Spinal cord (tissue), 10 donors: ENCODE results near the gene NTSR2. TPM values are rescaled to one million over a fixed set of nuclear protein-coding genes. Genes with fewer than 3 reads are reported as not detected.

Source experiments
- DNase-seq, 6 donors: peaks; one replicate each; pipeline versions ENCODE4 v3.0.0 to v3.0.0-alpha.2; 2013 to 2015; ENCODE audit warnings: low spot score in 6 of 6, low read depth in 4 of 6
- H3K27ac ChIP-seq: one replicate; pipeline ENCODE4 v1.5.1; 2013; ENCODE audit warnings: low read depth, low read length, control low read depth
- H3K27me3 ChIP-seq: one replicate; pipeline ENCODE4 v1.6.1; 2013; ENCODE audit warnings: low read length; ENCODE audit not compliant: control insufficient read depth, insufficient read depth
- H3K36me3 ChIP-seq: one replicate; pipeline ENCODE4 v1.6.1; 2013; ENCODE audit warnings: low read length; ENCODE audit not compliant: control insufficient read depth, insufficient read depth
- H3K4me1 ChIP-seq: one replicate; pipeline ENCODE4 v1.6.1; 2013; ENCODE audit warnings: low read length; ENCODE audit not compliant: control insufficient read depth, insufficient read depth
- H3K4me3 ChIP-seq: one replicate; pipeline ENCODE4 v1.5.1; 2013; ENCODE audit warnings: low read depth, low read length, control low read depth
- H3K9me3 ChIP-seq: one replicate; pipeline ENCODE4 v1.6.1; 2013; ENCODE audit warnings: low read length; ENCODE audit not compliant: control insufficient read depth, insufficient read depth
- WGBS: methylation state at CpG from one replicate; pipeline ENCODE4 v1.1.5; 2013; ENCODE audit warnings: missing lambda C conversion rate; ENCODE audit not compliant: insufficient coverage; 5-methylcytosine and 5-hydroxymethylcytosine counted together
- polyA plus RNA-seq, 2 donors: library from polyadenylated mRNA; unstranded; fragments of 120-200 nt; gene quantifications; one replicate each; pipeline ENCODE4 v1.2.1, GENCODE V29; 2013; ENCODE audit not compliant: insufficient read length in 2 of 2
- total RNA-seq, 2 donors: library from RNA; depleted of rRNA in 1 of 2; stranded (reverse); fragments of 120-200 nt in 1 of 2; fragments of >200 nt in 1 of 2; gene quantifications; one replicate each; pipeline versions ENCODE4 v1.2.3 to v1.2.4, GENCODE V29; 2013 to 2014
- donor health status: healthy.

NTSR2 gene
- total and polyA plus RNA-seq, 4 donors, result 0.55 to 3.5 (median 1.9) TPM

GRCh38 chr2:11674983-11675382 lies 5.0 kb upstream of the NTSR2 start:
- WGBS, result 86% methylated on average over 8 of the region's 10 CpGs

GRCh38 chr2:11672407-11672806 lies 2.4 kb upstream of the NTSR2 start:
- H3K27me3 ChIP-seq, result peaks cover 18% of the 10 kb centered on the region
- no peaks in the 10 kb centered on the region for H3K9me3 ChIP-seq
- no peaks in the 10 kb centered on the region for H3K36me3 ChIP-seq
- no peak for DNase-seq
- H3K4me1 ChIP-seq, result peaks cover 22% of the 10 kb centered on the region
- H3K27ac ChIP-seq, result no peak overlapping the region
- WGBS, result 100% methylated on average over 1 of the region's 3 CpGs
- no peak overlapping the region for H3K4me3 ChIP-seq

More at GRCh38 chr2:11674983-11675382, 5.0 kb upstream of the NTSR2 start:
- H3K27ac ChIP-seq, result no peak overlapping the region
- H3K9me3 ChIP-seq, result no peaks in the 10 kb centered on the region
- H3K4me1 ChIP-seq, result peaks cover 31% of the 10 kb centered on the region
- H3K4me3 ChIP-seq, result no peak overlapping the region
- peaks cover 13% of the 10 kb centered on the region for H3K27me3 ChIP-seq
- no peaks in the 10 kb centered on the region for H3K36me3 ChIP-seq
- no peak for DNase-seq

- H3K27ac ChIP-seq, result no peak overlapping the region
- H3K4me1 ChIP-seq, result peaks cover 10% of the 10 kb centered on the region
- 78% methylated on average over 10 of the region's 16 CpGs for WGBS
- H3K36me3 ChIP-seq, result no peaks in the 10 kb centered on the region
- H3K27me3 ChIP-seq, result peaks cover 15% of the 10 kb centered on the region
- no peak overlapping the region for H3K4me3 ChIP-seq
- no peak for DNase-seq
- H3K9me3 ChIP-seq, result no peaks in the 10 kb centered on the region
Observed at GRCh38 chr2:11667866-11668637, 1.9 kb downstream of the NTSR2 start.

GRCh38 chr2:11667194-11667593 lies 2.8 kb downstream of the NTSR2 start:
- Histone ChIP-seq H3K9me3 (no peaks in the 10 kb centered on the region), H3K4me1 (peaks cover 10% of the 10 kb centered on the region), H3K36me3 (no peaks in the 10 kb centered on the region), H3K4me3 (no peak overlapping the region), H3K27ac (no peak overlapping the region), H3K27me3 (peaks cover 15% of the 10 kb centered on the region)
- 87% methylated on average over 2 of the region's 3 CpGs for WGBS
- DNase-seq, result no peak

GRCh38 chr2:11665510-11666362 lies 4.3 kb downstream of the NTSR2 start:
- peaks cover 10% of the 10 kb centered on the region for H3K4me1 ChIP-seq
- no peak for DNase-seq
- no peak overlapping the region for H3K27ac ChIP-seq
- no peaks in the 10 kb centered on the region for H3K9me3 ChIP-seq
- no peaks in the 10 kb centered on the region for H3K36me3 ChIP-seq
- H3K27me3 ChIP-seq, result peaks cover 15% of the 10 kb centered on the region
- 89% methylated on average over 7 of the region's 10 CpGs for WGBS
- H3K4me3 ChIP-seq, result no peak overlapping the region

GRCh38 chr2:11665028-11665427 lies 5.0 kb downstream of the NTSR2 start:
- DNase-seq, result no peak
- Histone ChIP-seq H3K27me3 (peaks cover 9% of the 10 kb centered on the region), H3K4me1 (peaks cover 6% of the 10 kb centered on the region)

GRCh38 chr2:11663427-11663826 lies 6.6 kb downstream of the NTSR2 start:
- Histone ChIP-seq H3K4me3 (no peak overlapping the region), H3K9me3 (no peaks in the 10 kb centered on the region), H3K27ac (no peak overlapping the region), H3K4me1 (no peaks in the 10 kb centered on the region), H3K27me3 (peaks cover 1% of the 10 kb centered on the region), H3K36me3 (no peaks in the 10 kb centered on the region)
- DNase-seq, result no peak
- no CpG with 5 or more reads among the region's 2 CpGs for WGBS

More at GRCh38 chr2:11665028-11665427, 5.0 kb downstream of the NTSR2 start:
- no peaks in the 10 kb centered on the region for H3K9me3 ChIP-seq
- no peaks in the 10 kb centered on the region for H3K36me3 ChIP-seq
- WGBS, result 91% methylated on average over 11 of the region's 11 CpGs
- H3K4me3 ChIP-seq, result no peak overlapping the region
- H3K27ac ChIP-seq, result no peak overlapping the region

- H3K27me3 ChIP-seq, result no peaks in the 10 kb centered on the region
- no peak overlapping the region for H3K27ac ChIP-seq
- DNase-seq, result no peak
- no peaks in the 10 kb centered on the region for H3K9me3 ChIP-seq
- no peaks in the 10 kb centered on the region for H3K36me3 ChIP-seq
- no peaks in the 10 kb centered on the region for H3K4me1 ChIP-seq
- H3K4me3 ChIP-seq, result no peak overlapping the region
Observed at GRCh38 chr2:11662882-11663281, 7.1 kb downstream of the NTSR2 start.

GRCh38 chr2:11661891-11662435 lies 8.0 kb downstream of the NTSR2 start:
- no peaks in the 10 kb centered on the region for H3K9me3 ChIP-seq
- H3K27me3 ChIP-seq, result no peaks in the 10 kb centered on the region
- H3K36me3 ChIP-seq, result no peaks in the 10 kb centered on the region
- no peak for DNase-seq
- 88% methylated on average over 17 of the region's 18 CpGs for WGBS
- no peak overlapping the region for H3K4me3 ChIP-seq
- no peak overlapping the region for H3K27ac ChIP-seq
- H3K4me1 ChIP-seq, result no peaks in the 10 kb centered on the region
